KBM-7 (cell line): ENCODE results near the gene CLDN14.

ENCODE experiments used
- DNase-seq: peaks from one replicate; pipeline ENCODE4 v3.0.0-alpha.2; 2015
- in situ Hi-C: fragments of 300-500 bp; cut with MboI; formaldehyde crosslinking; loops from 2 replicates; pipeline ENCODE4 v1.14.3; 2020; ENCODE audit warnings: low sequenced_read_pairs, low pct_unique_long_range_greater_than_20kb, mixed read lengths

CLDN14 gene, protein sequence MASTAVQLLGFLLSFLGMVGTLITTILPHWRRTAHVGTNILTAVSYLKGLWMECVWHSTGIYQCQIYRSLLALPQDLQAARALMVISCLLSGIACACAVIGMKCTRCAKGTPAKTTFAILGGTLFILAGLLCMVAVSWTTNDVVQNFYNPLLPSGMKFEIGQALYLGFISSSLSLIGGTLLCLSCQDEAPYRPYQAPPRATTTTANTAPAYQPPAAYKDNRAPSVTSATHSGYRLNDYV

DNA sequence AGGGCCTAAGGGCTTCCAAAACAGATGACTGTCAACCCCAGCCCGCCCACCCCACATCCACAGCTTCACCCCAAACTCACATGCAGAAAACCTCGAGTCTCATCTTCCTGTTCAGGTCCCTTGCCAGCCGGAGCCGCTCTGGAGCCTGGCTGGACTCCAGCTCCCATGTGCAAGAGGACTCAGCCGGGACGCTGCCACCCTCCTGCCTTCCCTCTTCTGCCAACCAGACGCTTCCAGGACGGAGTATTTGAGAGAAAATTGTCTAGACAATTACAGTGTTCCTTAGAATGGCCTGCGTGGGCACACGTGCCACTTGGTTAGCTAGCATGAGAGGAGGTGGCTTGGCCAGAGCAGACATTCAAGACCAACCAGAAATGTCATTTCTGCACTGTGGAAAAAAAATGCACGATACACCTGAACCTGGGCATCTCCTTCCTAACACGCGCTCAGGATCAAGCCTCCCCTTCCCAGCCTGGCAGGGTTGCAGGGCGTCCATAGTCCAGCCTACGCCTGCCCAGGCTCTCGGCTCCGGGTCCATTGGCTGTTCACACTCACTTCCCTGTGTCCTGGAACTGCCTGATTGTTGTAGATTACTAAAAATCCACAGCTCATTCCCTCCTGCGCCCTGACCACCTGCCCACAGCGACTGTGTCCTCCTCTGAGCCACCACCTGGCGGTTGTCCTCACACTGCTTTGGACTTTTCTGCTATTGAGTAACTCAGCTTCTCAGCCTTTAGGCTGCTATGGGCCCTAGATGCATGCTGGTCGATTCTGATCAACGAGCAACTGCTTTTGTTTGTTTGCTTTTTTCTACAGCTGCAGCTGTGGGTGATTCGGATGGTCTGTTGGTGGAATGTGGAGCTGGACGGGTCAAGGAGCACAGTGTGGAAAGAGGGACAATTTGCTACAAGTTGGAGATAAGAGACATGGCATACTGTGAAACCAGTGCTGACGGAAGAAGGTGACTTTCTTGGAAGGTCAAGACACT, at the start of gene CLDN14:
TSS of gene CLDN14 (minus strand) at position 708 of the 988 bp plus-strand sequence. CDS start 18,427 bp downstream, outside the sequence.
- in situ Hi-C loops = no loop called here

DNA sequence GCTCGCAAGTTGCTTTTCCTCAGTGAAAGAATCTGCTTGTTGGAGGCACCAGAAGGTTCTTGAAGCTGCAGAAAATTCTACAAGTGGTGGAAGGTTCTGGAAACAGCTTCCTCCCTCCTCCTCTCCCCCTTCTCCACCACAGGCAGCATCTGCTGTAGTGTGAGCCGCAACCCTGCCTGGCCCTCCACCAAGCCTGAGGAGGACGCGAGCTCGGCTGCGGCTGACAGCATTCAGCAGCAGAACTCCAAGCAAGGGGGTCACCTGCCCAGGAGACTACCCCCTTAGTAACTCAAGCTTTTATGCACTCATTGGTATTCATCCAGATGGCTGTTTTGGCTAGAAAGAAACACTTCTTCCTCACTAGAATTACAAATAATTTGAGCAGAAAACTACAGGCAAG, 48.8 kb upstream of the CLDN14 start:
- DNase-seq = no peak
- in situ Hi-C loops = no loop called here

More for the DNA sequence above, at the start of gene CLDN14:
- DNase-seq = no peak

DNA sequence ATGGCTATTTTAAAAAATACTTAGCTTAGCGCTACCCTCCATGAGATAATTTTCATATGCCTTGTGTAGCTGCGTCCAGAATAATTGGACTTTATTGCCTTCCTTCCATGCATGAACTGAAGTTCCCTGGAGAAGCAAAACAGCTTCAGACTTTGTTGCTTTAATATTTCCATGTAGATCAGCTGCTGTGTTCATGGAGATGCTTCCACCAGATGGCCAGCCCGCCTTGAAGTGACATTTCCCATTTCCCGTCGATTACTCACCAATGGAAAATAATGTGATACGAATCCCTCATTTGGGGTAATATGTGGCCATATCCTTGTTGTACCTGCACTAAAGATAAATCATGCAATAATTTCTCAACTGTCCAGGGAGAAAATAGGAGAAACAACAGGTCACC, 47.4 kb upstream of the CLDN14 start:
- in situ Hi-C loops = no loop called here
- no peak for DNase-seq

DNA sequence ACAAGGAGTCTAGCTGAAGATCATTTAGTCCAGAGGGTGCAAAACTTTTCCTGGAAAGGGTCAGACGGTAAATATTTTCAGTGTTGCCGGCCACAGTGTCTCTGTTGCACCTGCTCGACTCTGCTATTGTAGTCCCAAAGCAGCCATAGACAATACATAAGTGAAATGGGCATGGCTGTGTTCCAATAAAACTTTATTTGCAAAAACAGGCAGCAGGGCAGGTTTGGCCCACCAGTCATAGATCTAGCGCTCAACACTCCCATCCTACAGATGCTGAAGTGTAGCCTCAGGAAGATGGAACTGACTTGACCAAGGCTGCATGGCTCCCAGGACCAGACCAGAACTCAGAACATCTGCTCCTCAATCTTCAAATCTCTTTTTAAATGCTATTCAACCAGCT, 46.2 kb upstream of the CLDN14 start:
- DNase-seq = no peak
- in situ Hi-C loops = no loop called here

DNA sequence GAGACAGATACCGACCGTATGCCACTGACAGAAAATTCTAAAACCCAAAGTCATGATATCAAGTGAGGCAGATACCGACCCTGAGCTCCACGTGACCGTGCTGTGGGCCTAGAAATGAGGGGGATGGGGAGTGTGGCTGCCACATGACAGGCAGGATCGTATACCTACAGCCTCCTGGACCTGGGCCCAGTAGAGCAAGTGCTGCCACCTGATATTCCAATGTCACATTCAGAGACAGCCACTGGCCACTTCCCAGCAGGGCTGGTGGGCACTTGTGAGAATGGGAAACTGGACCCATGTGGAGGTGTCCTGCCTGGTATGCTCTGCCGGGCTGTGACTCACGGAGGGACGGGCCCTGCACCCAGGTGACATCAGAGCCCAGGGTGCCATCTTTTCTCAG, 44.6 kb upstream of the CLDN14 start:
- in situ Hi-C loops = no loop called here
- DNase-seq = no peak

DNA sequence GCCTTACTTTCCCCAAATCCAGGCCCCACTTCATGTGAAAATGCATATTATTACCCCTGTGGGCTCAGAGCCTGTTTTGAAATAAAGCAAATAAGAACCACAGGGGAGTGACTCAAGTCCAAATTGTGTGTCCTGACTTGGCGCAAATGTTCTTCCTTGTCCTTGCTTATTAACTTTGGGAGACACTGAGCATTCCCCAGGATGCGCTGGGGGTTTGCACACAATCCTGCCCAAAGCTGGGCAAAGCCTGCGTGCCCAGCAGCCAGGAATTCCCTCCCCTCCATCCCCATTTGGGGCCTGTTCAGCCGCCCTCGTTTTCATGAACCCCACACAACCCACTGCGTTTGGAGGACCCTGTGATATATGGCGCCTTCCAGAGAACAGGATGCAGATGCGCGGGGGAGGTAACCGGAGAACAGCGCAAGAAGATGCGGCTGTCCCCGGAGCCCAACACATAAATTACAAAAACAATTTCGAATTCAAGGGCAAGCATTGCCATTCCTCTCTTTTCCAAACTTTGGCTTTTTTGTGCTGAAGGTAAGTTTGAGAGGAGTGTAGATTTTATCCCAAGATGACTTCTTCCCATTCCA, 42.4 kb upstream of the CLDN14 start:
- in situ Hi-C loops = no loop called here
- peak; percentile 18 for DNase-seq

DNA sequence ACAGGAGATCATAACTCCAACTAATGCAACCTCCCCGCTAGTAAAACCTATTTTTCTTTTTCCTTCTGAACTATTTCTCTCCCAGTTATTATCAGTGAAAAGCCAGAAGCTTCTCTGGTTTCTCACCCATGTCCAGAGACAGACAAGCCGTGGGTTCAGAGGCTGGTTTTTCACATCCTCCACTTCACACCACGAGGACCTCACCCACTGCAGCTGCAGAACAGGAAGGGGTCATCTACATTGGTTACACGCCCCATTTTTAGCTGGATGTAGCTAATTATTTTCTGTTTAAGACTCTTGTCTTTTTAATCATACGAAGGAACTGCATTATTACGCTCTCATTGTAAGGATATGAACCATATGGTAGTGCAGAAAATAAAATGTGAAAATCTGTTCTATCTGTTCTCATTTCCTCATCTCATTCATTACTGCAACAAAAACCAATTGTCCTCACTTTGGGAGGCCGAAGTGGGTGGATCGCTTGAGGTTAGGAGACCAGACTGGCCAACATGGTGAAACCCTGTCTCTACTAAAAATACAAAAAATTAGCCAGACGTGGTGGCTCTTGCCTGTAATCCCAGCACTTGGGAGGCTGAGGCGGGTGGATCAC, 39.1 kb upstream of the CLDN14 start:
- DNase-seq = no peak

DNA sequence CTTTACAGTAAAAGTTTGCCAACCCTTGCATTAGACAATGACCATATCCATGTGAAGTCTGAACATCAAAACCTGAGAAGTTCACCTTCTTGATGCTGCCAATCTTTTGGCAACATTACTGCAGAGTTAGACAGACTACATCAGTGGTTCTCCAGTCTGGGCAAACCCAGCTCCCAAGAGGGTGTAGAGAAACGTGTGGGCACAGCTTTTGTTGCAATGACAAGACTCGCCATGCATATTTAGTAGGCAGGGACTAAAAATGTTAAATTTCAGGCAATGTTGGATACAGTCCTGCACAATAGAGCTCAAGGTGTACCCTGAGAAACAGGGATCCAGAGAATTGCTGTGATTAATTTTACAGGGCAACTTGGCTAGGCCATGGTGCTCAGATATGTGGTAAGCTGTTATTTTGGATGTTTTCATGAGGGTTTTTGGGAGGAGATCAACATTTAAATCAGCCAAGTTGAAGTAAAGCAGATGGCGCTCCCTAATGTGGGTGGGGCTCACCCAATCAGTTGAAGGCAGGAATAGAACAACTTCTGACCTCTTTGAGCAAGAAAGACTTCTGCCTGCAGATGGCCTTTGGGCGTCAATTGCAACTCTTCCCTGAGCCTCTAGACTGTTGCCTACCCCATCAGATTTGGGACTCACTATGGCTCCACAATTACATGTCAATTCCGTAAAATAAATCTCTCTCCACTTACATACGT, 37.6 kb upstream of the CLDN14 start:
- no peak for DNase-seq
- in situ Hi-C loops = no loop called here

More for the DNA sequence above, 39.1 kb upstream of the CLDN14 start:
- in situ Hi-C loops = no loop called here

DNA sequence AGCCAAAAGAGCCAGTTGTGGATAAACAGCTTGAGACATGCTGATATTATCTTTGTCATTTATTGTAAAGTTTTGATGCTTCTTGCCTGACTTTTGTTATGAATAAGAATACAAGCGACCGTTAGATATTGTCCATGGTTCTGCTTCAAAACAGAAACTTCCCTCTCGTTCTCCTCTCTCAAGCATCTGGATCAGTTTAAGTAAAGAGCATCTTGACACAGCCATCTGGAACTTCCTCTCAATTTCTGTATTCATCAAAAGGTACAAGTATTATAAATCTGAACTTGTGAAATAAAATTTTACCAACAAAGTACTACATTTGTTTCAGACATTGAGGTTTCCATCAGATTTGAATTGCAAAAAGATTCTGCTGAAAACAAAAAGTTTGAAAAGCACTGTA, 36.4 kb upstream of the CLDN14 start:
- no peak for DNase-seq
- in situ Hi-C loops = no loop called here

DNA sequence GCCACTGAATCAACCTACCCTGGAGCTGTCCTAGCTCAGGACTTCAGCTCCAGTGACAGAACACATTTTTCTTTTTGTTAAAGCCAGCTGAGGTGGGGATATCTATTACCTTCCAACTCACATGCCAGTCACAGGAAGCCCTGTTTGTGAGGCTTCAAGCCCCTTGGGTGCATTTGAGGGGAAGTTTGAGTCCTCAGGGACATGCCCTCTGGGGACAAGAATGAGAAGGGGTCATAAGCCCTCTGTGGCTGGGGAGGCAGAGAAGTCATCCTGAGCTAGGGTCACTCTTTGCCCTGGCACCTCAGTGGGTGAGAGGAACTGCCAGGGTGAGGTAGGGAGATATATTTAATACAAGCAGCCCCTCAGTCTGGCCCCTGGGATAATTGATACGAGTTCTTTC, 33.5 kb upstream of the CLDN14 start:
- DNase-seq = no peak
- in situ Hi-C loops = no loop called here

DNA sequence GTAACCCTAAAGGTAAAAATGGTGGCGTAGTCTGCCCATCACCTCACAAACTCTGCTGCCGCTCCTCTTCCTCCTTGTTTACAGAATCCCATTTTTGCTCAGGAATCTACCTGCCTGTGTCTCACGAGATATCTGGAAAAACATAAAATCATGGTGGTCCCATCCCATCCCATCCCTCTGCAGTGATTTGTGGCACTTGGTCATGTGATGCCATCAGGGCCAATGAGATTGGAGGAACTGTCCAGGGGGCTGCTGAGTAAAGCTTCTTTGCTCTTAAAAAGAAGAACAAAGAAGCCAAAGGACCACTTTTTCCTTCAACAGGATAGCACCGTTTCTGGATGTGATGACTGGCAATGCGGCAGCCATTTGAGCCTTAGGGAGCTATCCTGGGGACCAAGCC, 33.0 kb upstream of the CLDN14 start:
- no peak for DNase-seq
- in situ Hi-C loops = no loop called here

DNA sequence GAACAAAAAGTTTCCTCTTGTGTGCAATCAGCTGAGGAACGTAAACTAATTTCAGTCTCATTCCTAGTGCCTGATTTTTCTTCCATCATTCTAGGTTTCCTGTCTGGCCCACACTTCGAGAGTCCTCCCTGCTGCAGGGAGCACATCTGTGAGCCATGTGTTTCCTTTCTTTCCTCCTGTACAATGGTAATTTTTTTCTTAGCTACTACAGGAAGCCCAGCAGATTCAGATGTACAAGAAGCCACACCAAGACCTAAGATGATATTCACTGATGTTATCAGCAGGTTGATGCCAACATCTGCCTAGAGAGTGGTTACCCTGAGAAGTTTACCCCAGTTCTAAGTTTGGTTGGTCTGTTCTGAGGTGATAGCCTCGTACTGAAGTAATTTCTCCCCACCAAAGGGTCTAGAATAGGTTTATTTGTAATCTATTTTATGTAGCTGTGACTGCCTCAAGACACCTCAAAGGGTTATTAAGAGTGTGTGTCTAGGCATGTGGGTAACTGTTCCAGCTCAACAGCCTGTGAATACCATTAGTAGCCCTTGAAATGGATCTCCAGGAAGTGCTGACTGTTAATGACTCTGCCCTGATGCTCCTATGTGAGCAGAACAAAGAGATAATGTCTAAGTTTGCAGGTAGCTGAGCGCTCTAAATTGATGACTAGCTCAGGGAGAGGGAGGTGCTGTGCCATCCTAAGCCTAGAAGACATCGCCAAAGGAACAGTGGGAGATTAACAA, 31.7 kb upstream of the CLDN14 start:
- in situ Hi-C loops = no loop called here

DNA sequence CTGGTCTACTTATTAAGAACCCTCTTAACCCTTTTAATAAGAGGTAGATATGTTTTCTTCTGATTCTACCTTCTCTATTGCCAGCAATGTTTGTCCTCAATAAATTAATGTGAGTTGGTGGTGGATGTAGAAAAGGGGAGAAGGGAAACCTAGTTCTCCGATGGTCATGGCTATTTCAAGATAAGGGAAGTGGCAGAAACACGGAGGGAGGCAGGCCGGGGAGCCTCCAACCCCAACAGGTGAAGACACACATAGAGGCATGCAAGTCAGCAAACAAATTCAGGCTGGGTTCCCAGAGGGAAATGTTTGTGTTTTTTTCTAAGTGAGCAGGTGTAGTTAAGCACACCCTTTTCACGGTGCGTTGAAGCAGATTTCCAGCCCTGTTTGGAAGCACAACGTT, 31.0 kb upstream of the CLDN14 start:
- peak; percentile 9 for DNase-seq
- in situ Hi-C loops = no loop called here

More for the DNA sequence above, 31.7 kb upstream of the CLDN14 start:
- DNase-seq = peak; percentile 61

DNA sequence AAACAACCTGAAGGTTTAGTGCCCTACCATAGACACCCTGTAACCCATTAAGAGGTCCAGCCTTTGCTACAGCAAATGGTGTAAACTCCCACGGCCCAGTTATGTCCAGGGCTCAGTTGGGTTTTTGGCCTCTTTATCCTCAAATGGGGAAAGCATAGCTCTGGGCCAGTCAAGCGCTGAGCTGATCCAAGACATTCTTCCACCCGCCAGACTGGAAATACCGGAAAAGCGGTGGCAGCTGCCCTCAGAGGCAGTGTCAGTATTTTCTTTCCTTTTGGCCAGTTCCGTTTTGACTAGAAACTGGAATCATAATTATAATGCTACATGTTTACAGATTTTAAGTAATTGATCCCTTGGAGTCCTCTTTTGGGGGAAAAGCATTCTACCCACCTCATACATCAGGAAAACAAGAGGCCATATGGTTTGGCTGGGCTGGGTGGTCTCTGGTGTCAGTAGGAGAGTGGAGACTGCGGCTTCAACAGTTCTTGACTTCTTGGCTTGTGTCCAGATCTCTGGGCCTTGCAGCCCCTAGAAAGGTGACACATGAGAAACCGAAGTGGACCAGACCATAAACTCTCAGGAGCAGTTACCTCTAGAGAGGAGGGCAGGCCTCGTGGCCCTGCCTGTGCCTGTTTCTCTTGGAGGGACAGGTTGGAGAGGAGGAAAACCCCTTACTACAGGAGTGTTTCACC, 30.2 kb upstream of the CLDN14 start:
- in situ Hi-C loops = no loop called here
- DNase-seq = no peak

DNA sequence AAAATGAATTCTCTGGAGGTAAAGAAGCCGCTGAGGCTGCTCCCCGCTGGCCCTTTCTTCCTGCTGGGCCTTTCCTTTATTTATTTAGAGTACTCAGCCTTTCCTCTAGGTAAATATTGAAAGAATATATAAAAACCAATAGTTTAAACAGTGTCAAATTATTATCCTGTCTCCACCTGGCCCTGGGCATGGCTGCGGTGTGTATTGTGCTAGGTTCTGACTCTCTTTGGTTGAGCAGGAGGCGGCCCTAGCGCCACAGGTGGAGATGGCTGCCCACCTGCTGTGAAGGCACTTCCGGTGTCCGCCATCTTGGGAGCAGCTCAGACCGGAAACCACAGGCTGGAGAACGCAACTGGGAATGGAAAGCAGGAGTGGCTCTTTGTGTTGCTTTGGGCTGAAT, 29.0 kb upstream of the CLDN14 start:
- DNase-seq = no peak
- in situ Hi-C loops = no loop called here

DNA sequence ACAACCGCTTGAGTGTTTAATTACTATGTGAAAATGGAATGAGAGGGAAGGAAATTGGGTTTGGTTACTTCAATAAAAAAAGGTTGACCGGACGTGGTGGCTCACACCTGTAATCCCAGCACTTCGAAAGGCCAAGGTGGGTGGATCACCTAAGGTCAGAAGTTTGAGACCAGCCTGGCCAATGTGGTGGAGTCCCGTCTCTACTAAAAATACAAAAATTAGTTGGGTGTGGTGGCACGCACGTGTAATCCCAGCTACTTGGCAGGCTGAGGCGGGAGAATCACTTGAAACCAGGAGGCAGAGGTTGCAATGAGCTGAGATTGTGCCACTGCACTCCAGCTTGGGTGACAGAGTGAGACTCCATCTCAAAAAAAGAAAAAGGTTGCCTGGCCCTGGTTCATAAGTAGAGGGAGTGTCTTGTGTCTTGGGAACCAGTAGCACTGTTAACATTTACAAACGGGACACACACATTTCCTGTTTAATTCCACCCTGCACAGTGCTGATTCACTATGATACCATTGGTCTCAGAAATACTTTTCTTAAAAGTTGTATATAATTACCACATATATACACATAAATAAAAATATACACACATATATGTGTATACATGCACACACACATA, 27.6 kb upstream of the CLDN14 start:
- no peak for DNase-seq
- in situ Hi-C loops = no loop called here

DNA sequence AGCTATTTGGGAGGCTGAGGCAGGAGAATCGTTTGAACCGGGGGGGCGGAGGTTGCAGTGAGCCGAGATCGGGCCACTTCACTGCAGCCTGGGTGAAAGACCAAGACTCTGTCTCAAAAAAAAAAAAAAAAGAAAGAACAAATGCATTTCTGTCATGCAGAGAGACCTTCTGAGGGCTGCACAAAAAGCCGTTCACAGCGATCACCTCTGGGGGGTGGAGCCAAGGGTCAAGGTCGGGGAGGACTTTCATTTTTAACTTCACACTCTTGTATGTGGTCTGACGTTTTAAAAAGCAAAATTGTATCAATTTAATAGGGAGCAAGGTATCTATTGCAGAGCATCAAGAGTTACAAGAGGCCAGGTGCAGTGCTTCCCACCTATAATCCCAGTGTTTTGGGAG, 26.6 kb upstream of the CLDN14 start:
- DNase-seq = no peak
- in situ Hi-C loops = no loop called here
